Measurements from ENCODE around the gene PALM.
A peak's percentile ranks its signal among the peaks of the same experiment; 100 is the strongest.

The PALM gene

GRCh38 chr19:709196-709964, 645 bp downstream of the PALM start:
- no peak overlapping the region for H3K4me3 ChIP-seq (ENCODE audit: low read length in 2 of 2)
- peak overlapping the region in 1 of 2 donors; percentile 17 for H3K9ac ChIP-seq (ENCODE audit: low read depth in 1 of 2, low read length in 2 of 2)
- no peaks in the 10 kb centered on the region for H3K4me1 ChIP-seq (ENCODE audit: control insufficient read depth in 2 of 2, insufficient read depth in 2 of 2, low read length in 2 of 2)
- H3K9me3 ChIP-seq (ENCODE audit: control insufficient read depth in 2 of 2, low read length in 2 of 2), result no peaks in the 10 kb centered on the region
- peak overlapping the region in 1 of 2 donors; percentile 38 for H3K27ac ChIP-seq (ENCODE audit: low read depth in 2 of 2, low read length in 2 of 2)
- H3K36me3 ChIP-seq (ENCODE audit: control insufficient read depth in 2 of 2, insufficient read depth in 2 of 2, low read length in 2 of 2), result no peaks in the 10 kb centered on the region
- H3K27me3 ChIP-seq (ENCODE audit: control insufficient read depth in 2 of 2, insufficient read depth in 2 of 2, low read length in 2 of 2), result peaks cover 5 to 15% of the 10 kb centered on the region in 2 donors

GRCh38 chr19:709965-710571, 1.3 kb downstream of the PALM start:
- H3K27ac ChIP-seq (ENCODE audit: low read depth in 2 of 2, low read length in 2 of 2), result peak overlapping the region; percentile 29 to 38
- H3K36me3 ChIP-seq (ENCODE audit: control insufficient read depth in 2 of 2, insufficient read depth in 2 of 2, low read length in 2 of 2), result no peaks in the 10 kb centered on the region
- peak overlapping the region in 1 of 2 donors; percentile 17 for H3K9ac ChIP-seq (ENCODE audit: low read depth in 1 of 2, low read length in 2 of 2)
- H3K9me3 ChIP-seq (ENCODE audit: control insufficient read depth in 2 of 2, low read length in 2 of 2), result no peaks in the 10 kb centered on the region
- H3K4me1 ChIP-seq (ENCODE audit: control insufficient read depth in 2 of 2, insufficient read depth in 2 of 2, low read length in 2 of 2), result no peaks in the 10 kb centered on the region
- no peak overlapping the region for H3K4me3 ChIP-seq (ENCODE audit: low read length in 2 of 2)
- H3K27me3 ChIP-seq (ENCODE audit: control insufficient read depth in 2 of 2, insufficient read depth in 2 of 2, low read length in 2 of 2), result peaks cover 5 to 15% of the 10 kb centered on the region in 2 donors

- no peak overlapping the region for H3K27ac ChIP-seq (ENCODE audit: low read depth in 2 of 2, low read length in 2 of 2)
- no peaks in the 10 kb centered on the region for H3K36me3 ChIP-seq (ENCODE audit: control insufficient read depth in 2 of 2, insufficient read depth in 2 of 2, low read length in 2 of 2)
- no peaks in the 10 kb centered on the region for H3K4me1 ChIP-seq (ENCODE audit: control insufficient read depth in 2 of 2, insufficient read depth in 2 of 2, low read length in 2 of 2)
- H3K9me3 ChIP-seq (ENCODE audit: control insufficient read depth in 2 of 2, low read length in 2 of 2), result no peaks in the 10 kb centered on the region
- H3K9ac ChIP-seq (ENCODE audit: low read depth in 1 of 2, low read length in 2 of 2), result no peak overlapping the region
- H3K4me3 ChIP-seq (ENCODE audit: low read length in 2 of 2), result no peak overlapping the region
- H3K27me3 ChIP-seq (ENCODE audit: control insufficient read depth in 2 of 2, insufficient read depth in 2 of 2, low read length in 2 of 2), result peaks cover 5 to 12% of the 10 kb centered on the region in 2 donors
These were observed 2.0 kb downstream of the PALM start for GRCh38 chr19:710767-711166.

GRCh38 chr19:711254-711653, 2.5 kb downstream of the PALM start:
- Histone ChIP-seq H3K27me3 (ENCODE audit: control insufficient read depth in 2 of 2, insufficient read depth in 2 of 2, low read length in 2 of 2) (peaks cover 5 to 12% of the 10 kb centered on the region in 2 donors), H3K9ac (ENCODE audit: low read depth in 1 of 2, low read length in 2 of 2) (no peak overlapping the region), H3K27ac (ENCODE audit: low read depth in 2 of 2, low read length in 2 of 2) (no peak overlapping the region), H3K36me3 (ENCODE audit: control insufficient read depth in 2 of 2, insufficient read depth in 2 of 2, low read length in 2 of 2) (no peaks in the 10 kb centered on the region), H3K9me3 (ENCODE audit: control insufficient read depth in 2 of 2, low read length in 2 of 2) (no peaks in the 10 kb centered on the region), H3K4me1 (ENCODE audit: control insufficient read depth in 2 of 2, insufficient read depth in 2 of 2, low read length in 2 of 2) (no peaks in the 10 kb centered on the region), H3K4me3 (ENCODE audit: low read length in 2 of 2) (no peak overlapping the region)

- H3K27ac ChIP-seq (ENCODE audit: low read depth in 2 of 2, low read length in 2 of 2), result no peak overlapping the region
- peaks cover 3 to 5% of the 10 kb centered on the region in 2 donors for H3K27me3 ChIP-seq (ENCODE audit: control insufficient read depth in 2 of 2, insufficient read depth in 2 of 2, low read length in 2 of 2)
- no peaks in the 10 kb centered on the region for H3K4me1 ChIP-seq (ENCODE audit: control insufficient read depth in 2 of 2, insufficient read depth in 2 of 2, low read length in 2 of 2)
- no peaks in the 10 kb centered on the region for H3K36me3 ChIP-seq (ENCODE audit: control insufficient read depth in 2 of 2, insufficient read depth in 2 of 2, low read length in 2 of 2)
- no peak overlapping the region for H3K9ac ChIP-seq (ENCODE audit: low read depth in 1 of 2, low read length in 2 of 2)
- no peak overlapping the region for H3K4me3 ChIP-seq (ENCODE audit: low read length in 2 of 2)
- no peaks in the 10 kb centered on the region for H3K9me3 ChIP-seq (ENCODE audit: control insufficient read depth in 2 of 2, low read length in 2 of 2)
These were observed 6.6 kb downstream of the PALM start for GRCh38 chr19:715347-715746.

- no peaks in the 10 kb centered on the region for H3K9me3 ChIP-seq (ENCODE audit: control insufficient read depth in 2 of 2, low read length in 2 of 2)
- no peaks in the 10 kb centered on the region for H3K4me1 ChIP-seq (ENCODE audit: control insufficient read depth in 2 of 2, insufficient read depth in 2 of 2, low read length in 2 of 2)
- H3K36me3 ChIP-seq (ENCODE audit: control insufficient read depth in 2 of 2, insufficient read depth in 2 of 2, low read length in 2 of 2), result no peaks in the 10 kb centered on the region
- no peak overlapping the region for H3K4me3 ChIP-seq (ENCODE audit: low read length in 2 of 2)
- no peak overlapping the region for H3K9ac ChIP-seq (ENCODE audit: low read depth in 1 of 2, low read length in 2 of 2)
- H3K27ac ChIP-seq (ENCODE audit: low read depth in 2 of 2, low read length in 2 of 2), result no peak overlapping the region
- H3K27me3 ChIP-seq (ENCODE audit: control insufficient read depth in 2 of 2, insufficient read depth in 2 of 2, low read length in 2 of 2), result peaks cover 5 to 8% of the 10 kb centered on the region in 2 donors
These were observed 9.7 kb downstream of the PALM start for GRCh38 chr19:718251-718951.

- no peak overlapping the region for H3K27ac ChIP-seq (ENCODE audit: low read depth in 2 of 2, low read length in 2 of 2)
- H3K4me1 ChIP-seq (ENCODE audit: control insufficient read depth in 2 of 2, insufficient read depth in 2 of 2, low read length in 2 of 2), result no peaks in the 10 kb centered on the region
- peaks cover 5 to 8% of the 10 kb centered on the region in 2 donors for H3K27me3 ChIP-seq (ENCODE audit: control insufficient read depth in 2 of 2, insufficient read depth in 2 of 2, low read length in 2 of 2)
- no peak overlapping the region for H3K4me3 ChIP-seq (ENCODE audit: low read length in 2 of 2)
- H3K36me3 ChIP-seq (ENCODE audit: control insufficient read depth in 2 of 2, insufficient read depth in 2 of 2, low read length in 2 of 2), result no peaks in the 10 kb centered on the region
- H3K9ac ChIP-seq (ENCODE audit: low read depth in 1 of 2, low read length in 2 of 2), result no peak overlapping the region
- H3K9me3 ChIP-seq (ENCODE audit: control insufficient read depth in 2 of 2, low read length in 2 of 2), result no peaks in the 10 kb centered on the region
These were observed 10.3 kb downstream of the PALM start for GRCh38 chr19:718991-719512.

GRCh38 chr19:719636-720344, 11.1 kb downstream of the PALM start:
- H3K4me3 ChIP-seq (ENCODE audit: low read length in 2 of 2), result no peak overlapping the region
- no peaks in the 10 kb centered on the region for H3K4me1 ChIP-seq (ENCODE audit: control insufficient read depth in 2 of 2, insufficient read depth in 2 of 2, low read length in 2 of 2)
- peak overlapping the region in 1 of 2 donors; percentile 22 for H3K27ac ChIP-seq (ENCODE audit: low read depth in 2 of 2, low read length in 2 of 2)
- H3K9ac ChIP-seq (ENCODE audit: low read depth in 1 of 2, low read length in 2 of 2), result no peak overlapping the region
- peaks cover 5 to 8% of the 10 kb centered on the region in 2 donors for H3K27me3 ChIP-seq (ENCODE audit: control insufficient read depth in 2 of 2, insufficient read depth in 2 of 2, low read length in 2 of 2)
- H3K9me3 ChIP-seq (ENCODE audit: control insufficient read depth in 2 of 2, low read length in 2 of 2), result no peaks in the 10 kb centered on the region
- no peaks in the 10 kb centered on the region for H3K36me3 ChIP-seq (ENCODE audit: control insufficient read depth in 2 of 2, insufficient read depth in 2 of 2, low read length in 2 of 2)

GRCh38 chr19:720345-721160, 11.8 kb downstream of the PALM start:
- Histone ChIP-seq H3K9me3 (ENCODE audit: control insufficient read depth in 2 of 2, low read length in 2 of 2) (no peaks in the 10 kb centered on the region), H3K27me3 (ENCODE audit: control insufficient read depth in 2 of 2, insufficient read depth in 2 of 2, low read length in 2 of 2) (peaks cover 5 to 8% of the 10 kb centered on the region in 2 donors), H3K4me1 (ENCODE audit: control insufficient read depth in 2 of 2, insufficient read depth in 2 of 2, low read length in 2 of 2) (no peaks in the 10 kb centered on the region), H3K4me3 (ENCODE audit: low read length in 2 of 2) (no peak overlapping the region), H3K27ac (ENCODE audit: low read depth in 2 of 2, low read length in 2 of 2) (no peak overlapping the region), H3K36me3 (ENCODE audit: control insufficient read depth in 2 of 2, insufficient read depth in 2 of 2, low read length in 2 of 2) (no peaks in the 10 kb centered on the region), H3K9ac (ENCODE audit: low read depth in 1 of 2, low read length in 2 of 2) (no peak overlapping the region)
